Mesendoderm (in vitro differentiated cells): Measurements from ENCODE around the gene RPF1.
"Not testable (repeated sequence)": the region's sequence is repeated elsewhere in the genome, so short reads cannot be mapped to it uniquely, and the experiment has no call there.

Experiments
- DNase-seq: peaks from one replicate; pipeline ENCODE4 v3.0.0; 2013
- H2AK5ac ChIP-seq: 2 replicates; pipeline ENCODE4 v1.6.1; 2013; ENCODE audit warnings: low read length, inconsistent platforms
- H2BK120ac ChIP-seq: 2 replicates; pipeline ENCODE4 v1.6.1; 2013; ENCODE audit warnings: low read depth, mild to moderate bottlenecking, low read length, moderate library complexity, mixed read lengths
- H2BK15ac ChIP-seq: replicated peaks from 2 replicates; pipeline ENCODE4 v1.6.1; 2013; ENCODE audit warnings: low read depth, mild to moderate bottlenecking, moderate library complexity
- H2BK5ac ChIP-seq: 2 replicates; pipeline ENCODE4 v1.6.1; 2013; ENCODE audit warnings: low read length, inconsistent platforms
- H3K18ac ChIP-seq: 2 replicates; pipeline ENCODE4 v1.6.1; 2013; ENCODE audit warnings: mild to moderate bottlenecking, low read length, mixed read lengths
- H3K23ac ChIP-seq: one replicate; pipeline ENCODE4 v1.6.1; 2013; ENCODE audit warnings: low read length
- H3K27ac ChIP-seq: 2 replicates; pipeline ENCODE4 v1.5.1; 2013; ENCODE audit warnings: low read depth, mild to moderate bottlenecking, inconsistent platforms, low read length, moderate library complexity
- H3K27me3 ChIP-seq: 2 replicates; pipeline ENCODE4 v1.6.1; 2013; ENCODE audit warnings: low read length, control low read depth, mild to moderate bottlenecking, inconsistent platforms; ENCODE audit not compliant: insufficient read depth, poor library complexity
- H3K36me3 ChIP-seq: 2 replicates; pipeline ENCODE4 v1.6.1; 2013; ENCODE audit warnings: low read length, inconsistent platforms; ENCODE audit not compliant: control insufficient read depth, insufficient read depth
- H3K4ac ChIP-seq: one replicate; pipeline ENCODE4 v1.6.1; 2013; ENCODE audit warnings: low read depth, mild to moderate bottlenecking, low read length, moderate library complexity
- H3K4me1 ChIP-seq: 2 replicates; pipeline ENCODE4 v1.6.1; 2013; ENCODE audit warnings: low read depth, low read length, inconsistent platforms; ENCODE audit not compliant: control insufficient read depth
- H3K4me2 ChIP-seq: 2 replicates; pipeline ENCODE4 v1.6.1; 2013; ENCODE audit warnings: low read length
- H3K4me3 ChIP-seq: 2 replicates; pipeline ENCODE4 v1.5.1; 2013; ENCODE audit warnings: mild to moderate bottlenecking, low read length
- H3K56ac ChIP-seq: one replicate; pipeline ENCODE4 v1.6.1; 2013; ENCODE audit warnings: low read length
- H3K79me1 ChIP-seq: 2 replicates; pipeline ENCODE4 v1.6.1; 2013; ENCODE audit warnings: low read length, inconsistent platforms
- H3K79me2 ChIP-seq: 2 replicates; pipeline ENCODE4 v1.6.1; 2013; ENCODE audit warnings: mild to moderate bottlenecking, low read length; ENCODE audit not compliant: control insufficient read depth, insufficient read depth
- H3K9ac ChIP-seq: 2 replicates; pipeline ENCODE4 v1.6.1; 2013; ENCODE audit warnings: low read length, inconsistent platforms
- H4K5ac ChIP-seq: one replicate; pipeline ENCODE4 v1.6.1; 2013; ENCODE audit warnings: low read length
- H4K8ac ChIP-seq: one replicate; pipeline ENCODE4 v1.6.1; 2013; ENCODE audit warnings: low read depth, mild to moderate bottlenecking, control low read depth, low read length, moderate library complexity
- WGBS: extraction: QIAGEN DNeasy Blood & Tissue Kit; methylation state at CpG from one replicate; pipeline ENCODE4 v1.1.7; 2013; ENCODE audit warnings: low lambda C conversion rate, missing lambda C conversion rate; ENCODE audit not compliant: insufficient coverage; ENCODE audit errors: extremely low coverage; 5-methylcytosine and 5-hydroxymethylcytosine counted together

Gene RPF1

DNA sequence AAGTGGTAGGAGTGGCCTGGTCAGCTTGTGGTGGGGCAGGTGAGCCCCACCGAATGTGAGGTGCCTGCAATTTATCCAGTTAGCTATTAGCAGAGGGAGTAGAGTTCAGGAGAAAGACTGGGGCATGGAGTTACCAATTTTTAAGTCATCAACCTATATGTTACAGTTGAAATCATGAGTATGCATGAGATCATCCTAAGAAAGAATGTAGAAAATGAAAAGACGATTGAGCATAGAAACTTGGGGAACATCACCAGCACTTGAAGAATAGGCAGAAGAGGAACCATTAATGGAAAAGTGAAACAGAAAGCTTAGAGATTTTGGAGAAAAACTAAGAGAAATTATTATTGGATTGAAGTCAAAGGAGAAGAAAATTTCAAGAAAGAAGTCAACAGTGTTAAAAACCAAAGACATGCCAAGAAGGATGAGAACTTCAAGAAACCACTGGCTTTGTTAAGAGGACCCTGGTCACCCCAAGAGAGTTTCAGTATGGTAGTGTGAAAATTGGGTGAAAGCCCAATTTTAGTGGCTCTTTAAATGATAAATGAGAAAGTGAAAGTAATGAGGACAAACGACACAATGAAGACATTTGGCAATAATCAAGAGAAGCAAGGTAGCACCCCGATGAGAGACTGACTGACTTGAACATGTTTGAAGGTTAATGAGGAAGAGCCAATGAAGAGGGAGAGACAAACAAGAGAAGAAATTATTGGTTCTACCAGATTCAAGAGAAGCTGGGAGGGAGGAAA, 44.1 kb upstream of the RPF1 start:
- Histone ChIP-seq H2BK120ac (no peak overlapping the region), H3K27ac (no peak overlapping the region), H3K18ac (no peak overlapping the region), H3K4me3 (no peak overlapping the region), H3K27me3 (no peaks in the 10 kb centered on the region), H4K8ac (no peak overlapping the region), H2BK15ac (no peak overlapping the region), H2BK5ac (no peak overlapping the region), H2AK5ac (no peak overlapping the region), H3K4me2 (no peak overlapping the region), H3K36me3 (no peaks in the 10 kb centered on the region), H3K4me1 (no peaks in the 10 kb centered on the region), H3K9ac (no peak overlapping the region), H3K56ac (no peak overlapping the region), H3K23ac (no peak overlapping the region), H3K79me1 (no peaks in the 10 kb centered on the region), H3K79me2 (no peaks in the 10 kb centered on the region), H3K4ac (no peak overlapping the region), H4K5ac (no peak overlapping the region)
- no peak for DNase-seq
- WGBS, result no CpG with 5 or more reads among the region's 4 CpGs

DNA sequence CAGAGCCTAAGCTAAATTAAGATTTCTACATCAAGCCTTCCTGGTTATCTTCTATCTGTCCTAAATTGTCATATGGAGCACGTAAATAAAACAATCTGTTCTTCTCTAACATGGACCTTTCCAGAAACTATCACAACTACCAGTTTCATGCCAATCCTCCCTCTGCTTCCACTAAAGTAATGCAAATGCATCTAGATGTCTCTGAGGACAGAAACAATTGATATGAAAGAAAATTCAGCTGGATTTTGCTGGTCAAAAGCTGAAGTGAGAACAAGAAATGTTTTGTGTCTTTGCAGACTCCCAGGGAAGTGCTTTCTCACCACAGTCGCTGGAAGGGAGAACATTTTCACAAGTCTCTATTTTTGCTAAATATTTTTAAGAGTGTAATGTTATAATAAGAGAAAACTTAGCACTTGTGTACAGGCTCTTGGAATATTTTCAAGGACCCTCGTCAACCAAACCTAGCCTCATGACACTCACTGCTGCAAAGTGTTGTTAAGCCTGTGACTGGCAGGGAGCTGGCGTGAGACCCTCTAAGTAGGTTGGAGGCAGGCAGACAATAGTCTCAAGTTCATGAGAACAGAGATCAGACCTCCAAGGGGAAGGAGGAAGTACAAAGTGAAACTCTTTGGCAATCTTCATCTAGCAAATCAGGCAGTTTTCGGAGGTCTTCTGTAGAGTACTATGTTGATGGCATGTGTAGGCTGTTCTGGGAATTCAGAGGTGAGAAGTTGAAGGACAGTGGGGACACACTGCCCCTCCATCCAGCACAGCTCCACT, 42.0 kb upstream of the RPF1 start:
- H3K9ac ChIP-seq, result no peak overlapping the region
- H3K79me2 ChIP-seq, result no peaks in the 10 kb centered on the region
- H4K8ac ChIP-seq, result no peak overlapping the region
- no peak overlapping the region for H3K27ac ChIP-seq
- no peak overlapping the region for H2BK15ac ChIP-seq
- H3K4me3 ChIP-seq, result no peak overlapping the region
- H3K36me3 ChIP-seq, result no peaks in the 10 kb centered on the region
- H3K4me1 ChIP-seq, result no peaks in the 10 kb centered on the region
- no peak overlapping the region for H3K4ac ChIP-seq
- no peaks in the 10 kb centered on the region for H3K27me3 ChIP-seq
- WGBS, result no CpG with 5 or more reads among the region's 5 CpGs
- no peak overlapping the region for H2AK5ac ChIP-seq
- H2BK120ac ChIP-seq, result no peak overlapping the region
- no peak overlapping the region for H3K56ac ChIP-seq
- H3K4me2 ChIP-seq, result no peak overlapping the region
- H2BK5ac ChIP-seq, result no peak overlapping the region
- DNase-seq, result no peak
- no peak overlapping the region for H4K5ac ChIP-seq
- H3K18ac ChIP-seq, result no peak overlapping the region
- no peak overlapping the region for H3K23ac ChIP-seq
- H3K79me1 ChIP-seq, result no peaks in the 10 kb centered on the region

DNA sequence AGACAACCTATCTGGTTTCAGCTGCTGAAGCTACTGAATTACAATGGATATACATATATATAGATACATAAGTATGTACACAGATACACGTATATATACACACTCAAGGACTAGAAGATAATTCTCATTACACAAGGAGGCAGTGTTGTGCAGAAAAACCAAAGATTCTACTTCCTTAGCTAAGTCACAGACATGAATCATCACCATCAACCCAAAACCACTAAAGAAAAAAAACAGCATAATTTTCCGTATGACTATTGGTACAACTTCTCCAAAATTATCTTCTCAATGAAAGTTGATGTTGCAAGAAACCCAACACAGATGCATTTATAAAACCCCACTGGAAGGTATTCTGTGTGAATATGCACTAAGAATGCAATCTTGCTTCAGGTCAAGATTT, 36.8 kb upstream of the RPF1 start:
- no peaks in the 10 kb centered on the region for H3K27me3 ChIP-seq
- H3K56ac ChIP-seq, result no peak overlapping the region
- no peak overlapping the region for H2BK5ac ChIP-seq
- no peaks in the 10 kb centered on the region for H3K79me2 ChIP-seq
- no peak overlapping the region for H3K4me3 ChIP-seq
- WGBS, result no CpG with 5 or more reads among the region's 2 CpGs
- no peak overlapping the region for H3K27ac ChIP-seq
- no peaks in the 10 kb centered on the region for H3K4me1 ChIP-seq
- H3K4me2 ChIP-seq, result no peak overlapping the region
- H3K4ac ChIP-seq, result no peak overlapping the region
- H3K79me1 ChIP-seq, result no peaks in the 10 kb centered on the region
- H3K23ac ChIP-seq, result no peak overlapping the region
- H3K36me3 ChIP-seq, result no peaks in the 10 kb centered on the region
- DNase-seq, result peak; percentile 34
- no peak overlapping the region for H3K9ac ChIP-seq
- H2AK5ac ChIP-seq, result no peak overlapping the region
- H4K8ac ChIP-seq, result no peak overlapping the region
- H3K18ac ChIP-seq, result no peak overlapping the region
- H4K5ac ChIP-seq, result no peak overlapping the region
- H2BK120ac ChIP-seq, result no peak overlapping the region
- no peak overlapping the region for H2BK15ac ChIP-seq

DNA sequence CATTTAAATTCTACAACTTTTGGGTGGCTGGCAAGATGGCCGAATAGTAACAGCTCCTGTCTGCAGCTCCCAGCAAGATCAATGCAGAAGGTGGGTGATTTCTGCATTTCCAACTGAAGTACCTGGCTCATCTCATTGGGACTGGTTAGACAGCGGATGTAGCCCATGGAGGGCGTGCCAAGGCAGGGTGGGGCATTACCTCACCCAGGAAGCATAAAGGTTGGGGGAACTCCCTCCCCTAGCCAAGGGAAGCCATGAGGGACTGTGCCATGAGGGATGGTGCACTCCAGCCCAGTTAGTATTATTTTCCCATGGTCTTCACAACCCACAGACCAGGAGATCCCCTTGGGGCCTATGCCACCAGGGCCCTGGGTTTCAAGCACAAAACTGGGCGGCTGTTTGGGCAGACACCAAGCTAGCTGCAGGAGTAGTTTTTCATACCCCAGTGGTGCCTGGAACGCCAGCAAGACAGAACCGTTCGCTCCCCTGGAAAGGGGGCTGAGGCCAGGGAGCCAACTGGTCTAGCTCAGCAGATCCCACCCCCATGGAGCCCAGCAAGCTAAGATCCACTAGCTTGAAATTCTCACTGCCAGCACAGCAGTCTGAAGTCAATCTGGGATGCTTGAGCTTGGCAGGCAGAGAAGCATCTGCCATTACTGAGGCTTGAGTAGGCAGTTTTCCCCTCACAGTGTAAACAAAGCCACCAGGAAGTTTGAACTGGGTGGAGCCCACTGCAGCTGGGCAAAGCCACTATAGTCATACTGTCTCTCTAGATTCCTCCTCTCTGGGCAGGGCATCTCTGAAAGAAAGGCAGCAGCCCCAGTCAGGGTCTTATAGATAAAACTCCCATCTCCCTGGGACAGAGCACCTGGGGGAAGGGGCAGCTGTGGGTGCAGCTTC, 36.1 kb upstream of the RPF1 start:
- not testable (repeated sequence) for H3K27me3 ChIP-seq, H2AK5ac ChIP-seq, H3K4ac ChIP-seq, H3K18ac ChIP-seq, DNase-seq, H3K79me2 ChIP-seq, H4K5ac ChIP-seq, H2BK15ac ChIP-seq, H3K56ac ChIP-seq, H3K23ac ChIP-seq, H3K4me1 ChIP-seq, H3K36me3 ChIP-seq, H3K4me3 ChIP-seq, H3K4me2 ChIP-seq, H2BK5ac ChIP-seq, H3K27ac ChIP-seq, H4K8ac ChIP-seq, H2BK120ac ChIP-seq, H3K79me1 ChIP-seq, H3K9ac ChIP-seq
- WGBS, result no CpG with 5 or more reads among the region's 7 CpGs

DNA sequence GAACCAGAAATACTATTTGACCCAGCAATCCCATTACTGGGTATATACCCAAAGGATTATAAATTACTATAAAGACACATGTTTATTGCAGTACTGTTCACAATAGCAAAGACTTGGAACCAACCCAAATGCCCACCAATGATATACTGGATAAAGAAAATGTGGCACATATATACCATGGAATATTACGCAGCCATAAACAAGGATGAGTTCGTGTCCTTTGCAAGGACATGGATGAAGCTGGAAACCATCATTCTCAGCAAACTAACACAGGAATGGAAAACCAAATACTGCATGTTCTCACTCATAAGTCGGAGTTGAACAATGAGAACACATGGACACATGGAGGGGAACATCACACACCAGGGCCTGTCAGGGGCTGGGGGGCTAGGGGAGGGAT, 30.4 kb upstream of the RPF1 start:
- H3K79me1 ChIP-seq, H3K27ac ChIP-seq, H3K27me3 ChIP-seq, H3K79me2 ChIP-seq, H2AK5ac ChIP-seq, H2BK5ac ChIP-seq, H2BK15ac ChIP-seq, H3K4me3 ChIP-seq, H4K5ac ChIP-seq, H2BK120ac ChIP-seq, H3K56ac ChIP-seq, H3K36me3 ChIP-seq, H3K4me1 ChIP-seq, H3K9ac ChIP-seq, H3K23ac ChIP-seq, H3K18ac ChIP-seq, H3K4ac ChIP-seq, H3K4me2 ChIP-seq, H4K8ac ChIP-seq, DNase-seq: not testable (repeated sequence)
- no CpG with 5 or more reads among the region's 3 CpGs for WGBS
